Measurements from ENCODE around the gene CYLD. TPM values are rescaled to one million over a fixed set of nuclear protein-coding genes. Genes with fewer than 3 reads are reported as not detected.
A peak's percentile ranks its signal among the peaks of the same experiment; 100 is the strongest.

CYLD gene
- total RNA-seq, 2 experiments from 2014 or later: 94.3 to 97.9 TPM

DNA sequence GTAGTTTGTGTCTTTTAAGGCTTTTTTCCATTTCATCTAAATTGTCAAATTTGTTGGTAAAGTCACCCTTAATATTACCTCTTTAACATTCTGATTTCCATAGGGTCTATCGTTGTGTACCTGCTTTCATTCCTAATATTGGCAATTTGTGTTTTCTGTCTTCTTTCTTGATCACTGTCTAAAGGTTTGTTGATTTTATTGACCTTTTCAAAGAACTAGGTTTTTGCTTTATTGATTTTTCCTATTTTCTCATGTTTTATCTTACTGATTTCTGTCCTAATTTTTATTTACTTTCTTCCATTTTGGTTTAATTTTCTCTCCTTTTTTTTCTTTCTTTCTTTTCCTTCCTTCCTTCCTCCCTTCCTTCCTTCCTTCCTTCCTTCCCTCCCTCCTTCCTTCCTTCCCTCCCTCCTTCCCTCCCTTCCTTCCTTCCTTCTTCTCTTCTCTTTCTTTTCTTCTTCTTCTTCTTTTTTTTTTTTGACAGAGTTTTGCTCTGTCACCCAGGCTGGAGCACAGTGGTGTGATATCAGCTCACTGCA, 86.3 kb downstream of the CYLD start:
- H3K36me3 Mint-ChIP-seq: no peaks in the 10 kb centered on the region
- H3K4me1 Mint-ChIP-seq: no peaks in the 10 kb centered on the region
- H3K27ac Mint-ChIP-seq: no peak overlapping the region
- peaks cover 35% of the 10 kb centered on the region for H3K27me3 Mint-ChIP-seq
- no peak for DNase-seq
- no peak overlapping the region for H3K4me3 Mint-ChIP-seq
- H3K9me3 Mint-ChIP-seq: no peaks in the 10 kb centered on the region

DNA sequence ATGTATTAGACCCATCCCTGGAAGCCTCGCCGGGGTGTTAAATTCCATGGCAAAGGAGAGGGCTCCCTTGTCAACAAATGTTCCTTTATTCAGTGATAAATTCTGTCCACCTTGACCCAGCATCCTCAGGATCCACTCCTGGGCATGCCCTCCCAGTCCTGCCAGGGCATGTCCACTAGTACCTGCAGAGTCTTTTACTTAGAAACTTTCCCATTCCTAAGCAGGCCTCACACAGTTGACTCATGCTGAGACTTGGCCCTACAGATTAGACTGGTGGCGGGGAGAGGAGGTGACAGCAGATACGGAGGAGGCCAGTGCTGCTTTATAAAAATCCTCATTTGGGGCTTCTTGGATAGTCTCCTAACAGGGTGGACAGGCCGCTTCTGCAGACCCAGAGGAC, 88.8 kb downstream of the CYLD start:
- peaks cover 28% of the 10 kb centered on the region for H3K27me3 Mint-ChIP-seq
- no peak overlapping the region for H3K4me3 Mint-ChIP-seq
- no peaks in the 10 kb centered on the region for H3K36me3 Mint-ChIP-seq
- H3K27ac Mint-ChIP-seq: no peak overlapping the region
- no peaks in the 10 kb centered on the region for H3K9me3 Mint-ChIP-seq
- DNase-seq: no peak
- no peaks in the 10 kb centered on the region for H3K4me1 Mint-ChIP-seq

DNA sequence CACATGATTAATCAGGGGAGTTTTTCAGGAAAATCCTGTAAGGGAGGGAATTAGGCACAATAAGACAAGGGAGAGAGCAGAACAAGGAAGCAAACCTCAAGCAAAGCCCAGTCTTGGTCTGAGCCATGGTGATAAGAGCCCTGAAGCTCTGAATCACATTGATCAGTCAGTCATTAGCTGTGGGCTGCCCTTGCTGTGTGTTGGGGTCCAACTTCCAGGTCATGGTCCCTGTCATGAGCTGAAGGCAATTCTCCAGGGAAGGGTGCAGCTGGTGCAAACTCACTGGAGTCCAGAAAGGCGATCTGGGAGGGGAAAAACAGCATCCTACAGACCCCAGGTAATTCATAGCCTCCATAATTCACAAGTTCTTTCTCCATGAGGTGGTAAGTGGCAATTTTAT, 89.9 kb downstream of the CYLD start:
- DNase-seq: no peak
- Mint-ChIP-seq H3K36me3 (no peaks in the 10 kb centered on the region), H3K9me3 (no peaks in the 10 kb centered on the region)

DNA sequence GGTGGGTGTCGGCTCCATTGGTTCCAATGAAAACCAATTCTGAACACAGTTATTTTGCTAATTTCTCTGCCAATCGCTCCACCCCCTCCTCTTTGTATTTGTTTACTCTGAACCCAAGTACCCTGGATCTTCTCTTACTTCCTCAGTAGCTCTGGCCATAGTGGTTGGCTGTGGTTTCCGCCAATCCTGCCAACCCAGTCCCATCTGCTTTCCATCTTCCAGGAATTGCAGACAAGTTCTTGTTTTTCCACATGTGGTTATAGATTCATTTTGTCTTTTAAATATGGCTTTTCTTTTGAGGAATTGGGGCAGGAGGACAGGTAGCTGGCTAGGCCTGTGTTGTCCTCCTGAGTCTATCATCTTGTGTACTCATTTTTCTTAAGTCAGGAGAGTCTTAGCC, 92.0 kb downstream of the CYLD start:
- Mint-ChIP-seq H3K27ac (no peak overlapping the region), H3K36me3 (no peaks in the 10 kb centered on the region), H3K4me3 (no peak overlapping the region), H3K9me3 (no peaks in the 10 kb centered on the region), H3K27me3 (peaks cover 10% of the 10 kb centered on the region), H3K4me1 (peaks cover 4% of the 10 kb centered on the region)
- no peak for DNase-seq

More for the DNA sequence above, 89.9 kb downstream of the CYLD start:
- no peak overlapping the region for H3K4me3 Mint-ChIP-seq
- peaks cover 24% of the 10 kb centered on the region for H3K27me3 Mint-ChIP-seq
- H3K27ac Mint-ChIP-seq: no peak overlapping the region
- H3K4me1 Mint-ChIP-seq: no peaks in the 10 kb centered on the region

DNA sequence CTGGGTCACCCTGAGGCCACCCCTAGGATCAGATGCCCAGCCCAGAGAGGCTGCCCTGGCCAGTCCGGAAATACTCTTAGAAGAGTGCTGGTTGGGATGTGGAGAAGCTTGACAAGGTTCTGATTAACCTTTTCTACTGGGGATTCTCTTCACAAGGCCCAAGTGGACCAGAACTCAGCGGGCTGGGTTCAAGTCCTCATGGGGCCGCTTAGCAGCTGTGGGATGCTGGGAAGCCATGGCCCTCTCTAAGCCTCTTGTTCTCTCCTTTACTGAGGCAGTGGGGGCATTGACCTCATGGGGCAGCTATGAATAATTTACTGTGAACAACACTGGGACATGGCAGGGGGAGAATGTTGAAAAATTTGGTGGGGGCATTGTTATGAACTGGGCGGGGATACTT, 92.8 kb downstream of the CYLD start:
- DNase-seq: no peak
- H3K27ac Mint-ChIP-seq: no peak overlapping the region
- no peaks in the 10 kb centered on the region for H3K36me3 Mint-ChIP-seq
- no peak overlapping the region for H3K4me3 Mint-ChIP-seq
- no peaks in the 10 kb centered on the region for H3K9me3 Mint-ChIP-seq
- peaks cover 4% of the 10 kb centered on the region for H3K27me3 Mint-ChIP-seq
- H3K4me1 Mint-ChIP-seq: peaks cover 4% of the 10 kb centered on the region

DNA sequence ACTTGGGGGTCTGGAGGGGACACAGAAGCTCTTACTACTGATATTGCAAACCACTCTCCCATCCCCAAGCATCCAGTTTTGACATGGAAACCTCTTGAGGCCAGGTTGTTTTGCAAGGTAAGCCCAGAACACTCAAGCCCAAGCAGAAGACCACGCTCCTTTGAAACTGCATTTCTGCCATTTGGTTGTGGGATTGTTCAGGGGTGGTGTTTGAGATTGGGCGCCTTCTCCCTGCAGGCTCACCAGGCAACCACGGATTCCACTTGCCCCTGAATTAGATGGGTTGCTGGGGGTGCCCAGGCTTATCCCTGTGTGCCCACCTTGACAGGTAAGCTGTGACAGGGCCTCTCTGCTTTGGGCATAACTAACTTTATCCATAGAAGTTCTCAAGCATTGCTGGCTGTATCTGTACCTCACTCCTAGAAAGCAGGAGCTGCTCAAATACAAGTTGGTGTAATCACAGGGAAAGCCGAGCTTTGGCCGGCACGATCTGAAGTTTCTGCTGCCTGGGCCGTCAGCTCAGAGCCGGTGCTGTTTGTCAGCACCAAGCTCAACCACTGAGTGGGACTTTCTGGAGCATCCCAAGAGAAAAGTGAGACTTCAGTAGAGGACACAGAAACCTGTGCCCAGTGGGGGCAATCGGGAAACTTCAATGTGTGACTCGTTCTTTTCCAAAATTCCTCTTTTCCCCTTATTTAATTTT, 93.6 kb downstream of the CYLD start:
- DNase-seq: no peak
- Mint-ChIP-seq H3K9me3 (no peaks in the 10 kb centered on the region), H3K4me1 (peaks cover 6% of the 10 kb centered on the region), H3K36me3 (no peaks in the 10 kb centered on the region), H3K27ac (no peak overlapping the region), H3K4me3 (no peak overlapping the region), H3K27me3 (peaks cover 4% of the 10 kb centered on the region)

DNA sequence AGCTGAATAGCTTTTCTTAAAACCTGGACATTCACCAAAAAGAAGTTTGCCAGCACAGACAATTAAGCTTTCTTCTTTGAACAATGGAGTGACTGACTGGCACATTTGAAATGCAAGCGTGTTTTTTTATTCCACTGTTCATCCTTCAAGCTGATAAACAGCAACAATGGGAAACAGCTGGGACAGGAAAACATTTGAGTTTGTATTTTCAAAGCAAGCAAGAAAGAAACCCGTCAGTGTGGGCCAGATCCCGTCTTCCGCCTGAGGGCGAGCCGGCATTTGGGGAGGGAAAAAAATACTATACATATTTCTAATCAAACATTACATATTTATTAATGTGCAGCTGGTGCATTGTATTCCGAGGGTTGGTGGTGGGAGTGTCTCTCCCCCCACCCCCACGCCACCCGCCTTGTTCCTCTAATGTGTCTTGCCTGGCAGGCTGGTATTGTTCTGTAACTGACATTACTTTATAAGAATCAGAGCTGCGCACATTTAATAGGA, 94.3 kb downstream of the CYLD start:
- Mint-ChIP-seq H3K36me3 (no peaks in the 10 kb centered on the region), H3K4me3 (no peak overlapping the region), H3K27ac (no peak overlapping the region), H3K9me3 (no peaks in the 10 kb centered on the region), H3K27me3 (peaks cover 4% of the 10 kb centered on the region), H3K4me1 (peaks cover 6% of the 10 kb centered on the region)
- DNase-seq: no peak

DNA sequence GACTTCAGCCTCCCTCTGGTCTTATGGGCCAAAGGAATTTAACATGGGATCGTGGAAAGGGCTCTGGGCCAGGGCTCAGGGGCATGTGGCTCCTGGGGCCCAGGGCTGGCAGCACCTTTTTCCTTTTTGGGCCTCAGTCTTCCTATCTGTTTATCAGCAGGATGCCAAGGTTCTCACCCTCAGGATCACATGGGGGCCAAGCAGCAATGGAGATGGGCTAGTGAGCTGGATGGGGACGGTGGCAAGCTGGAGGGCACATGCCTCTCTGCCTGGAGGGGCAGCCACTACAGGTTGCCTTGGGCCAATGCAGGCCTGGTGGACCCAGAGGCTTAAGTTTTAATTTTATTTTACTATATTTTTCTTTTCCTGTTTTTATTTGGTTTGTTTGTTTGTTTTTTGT, 95.4 kb downstream of the CYLD start:
- Mint-ChIP-seq H3K27me3 (peaks cover 4% of the 10 kb centered on the region), H3K27ac (no peak overlapping the region), H3K9me3 (no peaks in the 10 kb centered on the region)

DNA sequence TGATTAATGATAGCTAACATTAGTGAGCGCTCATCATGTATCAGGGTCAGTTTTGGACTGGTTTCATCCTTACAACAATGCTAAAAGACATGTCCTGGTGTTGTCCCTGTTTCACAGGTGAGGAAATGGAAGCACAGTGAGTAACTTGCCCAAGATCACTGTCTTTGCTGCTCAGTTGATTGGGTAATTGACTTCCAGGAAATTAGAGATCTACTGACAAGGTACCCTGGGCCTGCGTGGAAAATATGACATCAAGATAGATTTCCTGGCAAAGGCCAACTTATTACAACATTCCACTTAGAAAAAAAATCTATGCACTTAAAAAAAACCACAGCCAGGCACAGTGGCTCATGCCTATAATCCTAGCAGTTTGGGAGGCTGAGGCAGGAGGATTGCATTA, 96.3 kb downstream of the CYLD start:
- Mint-ChIP-seq H3K4me3 (no peak overlapping the region), H3K36me3 (no peaks in the 10 kb centered on the region), H3K4me1 (peaks cover 9% of the 10 kb centered on the region), H3K9me3 (no peaks in the 10 kb centered on the region), H3K27ac (no peak overlapping the region), H3K27me3 (no peaks in the 10 kb centered on the region)
- no peak for DNase-seq

More for the DNA sequence above, 95.4 kb downstream of the CYLD start:
- DNase-seq: no peak
- peaks cover 9% of the 10 kb centered on the region for H3K4me1 Mint-ChIP-seq
- H3K4me3 Mint-ChIP-seq: no peak overlapping the region
- no peaks in the 10 kb centered on the region for H3K36me3 Mint-ChIP-seq

DNA sequence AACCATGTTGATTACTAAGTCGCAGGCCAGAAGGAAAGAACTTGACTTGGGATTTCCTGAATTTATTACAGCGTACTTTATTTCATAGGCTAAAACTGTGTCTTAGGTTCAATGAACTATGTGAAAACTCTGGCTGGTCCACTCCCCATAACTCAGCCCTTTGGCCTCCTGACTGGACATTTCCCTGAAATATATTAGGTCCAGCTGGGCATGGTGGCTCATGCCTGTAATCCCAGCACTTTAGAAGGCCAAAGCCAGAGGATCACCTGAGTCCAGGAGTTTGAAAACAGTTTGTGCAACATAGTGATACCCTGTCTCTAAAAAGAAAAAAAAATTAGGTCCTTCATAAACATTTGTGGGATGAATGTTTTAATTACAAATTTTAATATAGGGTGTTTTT, 97.0 kb downstream of the CYLD start:
- no peak overlapping the region for H3K4me3 Mint-ChIP-seq
- no peaks in the 10 kb centered on the region for H3K27me3 Mint-ChIP-seq
- no peak for DNase-seq
- no peaks in the 10 kb centered on the region for H3K9me3 Mint-ChIP-seq
- no peaks in the 10 kb centered on the region for H3K36me3 Mint-ChIP-seq
- peaks cover 9% of the 10 kb centered on the region for H3K4me1 Mint-ChIP-seq
- H3K27ac Mint-ChIP-seq: no peak overlapping the region

DNA sequence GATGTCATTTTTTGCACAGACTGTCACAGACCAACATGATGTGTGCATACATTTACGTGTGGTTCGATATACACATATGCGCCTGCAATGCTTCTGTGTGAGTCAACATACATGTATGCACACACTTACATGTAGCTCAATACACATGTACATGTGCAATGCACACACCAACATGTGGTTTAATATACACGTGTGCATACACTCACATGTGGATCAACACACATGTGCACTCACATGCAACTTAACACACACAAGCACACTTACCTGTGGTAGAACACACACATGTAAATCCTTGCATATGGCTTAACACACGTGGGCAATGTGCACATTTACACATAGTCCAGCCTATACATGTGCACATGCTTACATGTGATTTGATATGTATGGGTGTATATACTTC, 97.5 kb downstream of the CYLD start:
- H3K4me1 Mint-ChIP-seq: peaks cover 9% of the 10 kb centered on the region
- no peaks in the 10 kb centered on the region for H3K36me3 Mint-ChIP-seq
- no peak overlapping the region for H3K4me3 Mint-ChIP-seq
- H3K27me3 Mint-ChIP-seq: no peaks in the 10 kb centered on the region
- H3K27ac Mint-ChIP-seq: no peak overlapping the region
- H3K9me3 Mint-ChIP-seq: no peaks in the 10 kb centered on the region
- DNase-seq: no peak

DNA sequence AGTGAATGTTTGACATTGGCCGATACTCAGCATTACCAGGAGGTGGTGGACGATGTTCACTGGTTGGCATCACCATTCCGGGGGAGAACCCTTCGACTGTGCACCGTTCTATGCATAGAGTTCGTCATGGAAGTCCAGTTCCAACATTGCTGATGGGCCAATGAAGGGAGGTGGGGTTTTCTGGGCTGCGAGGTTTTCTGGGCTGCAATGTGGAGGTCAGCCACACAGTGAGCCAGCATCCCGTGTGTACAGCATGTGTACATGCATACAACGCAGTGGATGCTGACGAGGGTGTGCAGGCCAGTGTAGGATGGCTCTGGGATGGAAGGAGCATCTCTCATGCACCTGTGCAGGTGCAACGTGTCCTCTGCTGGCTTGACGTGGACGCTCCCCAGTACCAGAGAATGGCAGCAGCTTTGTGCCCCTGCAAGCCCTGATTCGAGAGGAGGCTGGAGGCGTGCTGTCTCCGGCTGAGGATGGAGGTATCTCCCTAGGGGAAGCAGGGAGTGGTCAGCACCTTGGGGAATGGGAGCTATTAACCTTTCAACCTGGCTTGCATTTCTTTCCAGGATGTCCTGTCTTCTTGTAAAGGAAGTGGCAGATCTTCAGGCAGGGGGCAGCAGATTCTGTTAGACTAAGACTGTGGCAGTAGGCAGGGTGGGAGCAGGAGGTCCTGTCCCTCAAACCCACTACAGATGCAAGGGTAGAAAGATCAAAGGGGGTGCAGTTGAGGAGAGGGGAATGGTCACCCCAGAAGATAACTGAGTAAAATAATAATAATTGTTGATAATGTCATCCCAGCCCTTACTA, 98.2 kb downstream of the CYLD start:
- no peak for DNase-seq
- no peaks in the 10 kb centered on the region for H3K27me3 Mint-ChIP-seq
- no peak overlapping the region for H3K27ac Mint-ChIP-seq
- no peak overlapping the region for H3K4me3 Mint-ChIP-seq
- H3K9me3 Mint-ChIP-seq: no peaks in the 10 kb centered on the region
- peaks cover 9% of the 10 kb centered on the region for H3K4me1 Mint-ChIP-seq
- H3K36me3 Mint-ChIP-seq: no peaks in the 10 kb centered on the region

DNA sequence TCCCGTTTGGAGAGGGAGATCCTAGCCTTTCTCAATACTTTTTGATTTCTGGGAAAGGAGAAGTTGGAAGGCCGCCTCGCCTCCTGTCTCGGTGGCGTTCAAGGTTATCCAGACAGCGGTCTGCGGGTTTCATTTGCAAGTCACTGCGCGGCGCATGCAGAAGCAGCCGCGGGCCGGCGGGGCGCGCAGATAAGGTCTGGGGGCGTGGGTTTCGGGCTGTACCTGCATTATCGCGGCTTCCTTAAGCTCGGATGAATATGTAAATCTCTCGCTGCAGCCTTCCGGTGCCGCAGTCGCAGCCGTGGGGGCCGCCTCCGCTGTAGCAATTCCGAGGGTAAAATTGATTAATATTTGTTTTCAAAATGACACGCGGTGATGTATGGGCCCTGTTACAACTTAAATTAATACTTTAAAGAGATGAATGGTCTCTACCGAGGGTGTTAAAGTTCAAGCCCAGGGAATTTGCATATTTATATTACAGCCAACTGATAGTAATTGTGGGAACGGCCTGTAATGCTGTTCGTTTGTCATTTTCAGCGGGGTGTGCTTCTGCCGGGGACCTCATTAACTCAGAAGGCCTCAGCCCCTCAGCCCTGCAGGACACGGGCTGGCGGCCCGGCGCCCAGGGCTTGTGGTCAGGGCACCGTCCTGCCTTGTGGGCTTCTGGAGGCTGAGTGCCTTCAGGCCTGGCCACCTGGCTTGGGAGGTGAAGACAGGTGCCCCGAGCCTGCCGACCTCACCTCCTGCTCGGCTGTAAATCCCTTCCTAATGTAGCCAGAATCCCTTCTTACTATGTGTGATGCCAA, 99.4 kb downstream of the CYLD start:
- H3K4me3 Mint-ChIP-seq: peak overlapping the region; percentile 46
- DNase-seq: peak; percentile 32
- no peaks in the 10 kb centered on the region for H3K27me3 Mint-ChIP-seq
- no peaks in the 10 kb centered on the region for H3K9me3 Mint-ChIP-seq
- no peaks in the 10 kb centered on the region for H3K36me3 Mint-ChIP-seq
- no peak overlapping the region for H3K27ac Mint-ChIP-seq
- H3K4me1 Mint-ChIP-seq: peaks cover 9% of the 10 kb centered on the region

DNA sequence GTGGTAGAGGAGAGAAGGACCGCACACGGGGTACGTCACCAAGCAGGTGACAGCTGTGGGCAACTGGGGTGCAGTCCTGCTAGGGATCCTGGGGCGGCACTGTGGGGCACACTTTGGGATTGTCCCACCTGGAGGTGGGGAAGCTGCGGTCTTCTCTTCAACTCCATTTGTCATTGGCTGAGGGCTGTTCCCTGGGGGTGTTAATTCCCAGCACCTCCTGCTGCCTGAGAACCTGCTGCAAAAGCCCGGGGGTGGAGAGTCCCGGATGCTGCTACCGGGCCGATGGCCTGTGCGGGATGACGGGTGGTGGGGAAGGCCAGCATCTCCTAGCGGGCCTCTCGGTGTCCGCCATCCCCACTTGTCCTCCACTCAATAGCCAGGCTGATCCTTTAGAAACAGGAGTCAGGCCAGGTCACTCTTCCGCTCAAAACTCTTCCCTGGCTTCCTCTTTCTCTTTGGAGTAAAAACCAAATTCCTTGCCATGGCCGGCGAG, 100.2 kb downstream of the CYLD start:
- Mint-ChIP-seq H3K4me1 (peaks cover 9% of the 10 kb centered on the region), H3K27me3 (no peaks in the 10 kb centered on the region), H3K4me3 (peak overlapping the region; percentile 2), H3K27ac (no peak overlapping the region), H3K36me3 (no peaks in the 10 kb centered on the region), H3K9me3 (no peaks in the 10 kb centered on the region)
- no peak for DNase-seq

DNA sequence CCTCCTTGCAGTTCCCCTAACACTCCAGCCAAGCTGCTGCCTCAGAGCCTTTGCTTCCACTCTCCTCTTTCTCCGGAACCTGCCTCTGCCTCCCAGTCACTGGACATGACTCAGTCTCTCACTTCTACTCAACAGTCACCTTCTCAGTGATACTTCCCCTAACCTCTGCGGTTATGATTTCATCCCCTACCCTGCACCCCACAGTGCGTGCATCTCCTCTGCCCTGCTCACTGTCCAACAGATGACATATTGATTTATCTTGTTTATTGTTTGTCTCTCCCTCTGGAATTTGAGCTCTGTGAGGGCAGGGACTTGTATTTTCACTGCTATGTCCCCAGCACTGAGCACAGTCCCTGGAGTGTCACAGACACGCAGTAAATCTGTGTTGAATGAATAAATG, 100.7 kb downstream of the CYLD start:
- no peak for DNase-seq
- H3K4me3 Mint-ChIP-seq: peak overlapping the region; percentile 2
- H3K36me3 Mint-ChIP-seq: no peaks in the 10 kb centered on the region
- H3K9me3 Mint-ChIP-seq: no peaks in the 10 kb centered on the region
- H3K27ac Mint-ChIP-seq: no peak overlapping the region
- peaks cover 9% of the 10 kb centered on the region for H3K4me1 Mint-ChIP-seq
- H3K27me3 Mint-ChIP-seq: no peaks in the 10 kb centered on the region
